NCI-H69 (cell line): Measurements from ENCODE around the gene COL20A1.

ENCODE experiments used
- DNase-seq: peaks from one replicate; lab custom pipeline; 2025; lab: John Stamatoyannopoulos, UW

Gene COL20A1

DNA sequence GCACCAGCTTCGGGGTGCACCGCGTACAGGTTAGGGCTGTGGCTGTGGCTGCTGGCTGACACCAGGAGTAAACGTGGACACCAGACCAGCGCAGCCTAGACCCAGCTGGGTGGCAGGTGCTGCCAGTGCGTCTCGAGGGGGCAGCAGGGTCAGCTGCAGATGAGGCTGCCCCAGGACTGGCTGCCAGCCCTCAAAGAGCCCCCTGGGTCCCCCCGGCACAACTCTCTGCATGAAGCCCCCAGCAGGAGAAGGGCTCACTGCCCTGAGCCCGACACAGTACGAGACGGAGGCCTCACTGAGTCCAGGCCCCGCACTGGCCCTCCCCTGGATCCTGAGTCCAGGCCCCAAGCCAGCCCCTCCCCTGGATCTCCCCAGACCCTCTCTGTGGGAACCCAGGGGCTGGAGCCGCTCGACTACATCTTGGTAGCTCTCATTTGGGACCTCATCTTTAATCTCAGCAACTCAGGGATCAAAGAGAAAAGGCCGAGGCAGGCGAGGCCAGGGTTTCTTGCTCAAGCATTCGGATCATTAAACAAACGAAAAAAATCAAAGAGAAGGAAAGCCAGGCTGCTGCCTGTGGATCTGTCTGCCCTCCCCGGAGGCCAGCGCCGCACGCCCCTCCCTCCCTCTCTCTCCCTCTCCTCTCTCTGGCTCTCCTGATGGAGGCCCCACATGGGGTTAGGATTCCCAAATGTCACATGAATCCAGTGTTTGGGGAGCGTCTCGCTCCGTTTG, 31.8 kb upstream of the COL20A1 start:
- DNase-seq, result no peak

- no peak for DNase-seq
Observed at GRCh38 chr20:63261795-63262528, 31.0 kb upstream of the COL20A1 start.

DNA sequence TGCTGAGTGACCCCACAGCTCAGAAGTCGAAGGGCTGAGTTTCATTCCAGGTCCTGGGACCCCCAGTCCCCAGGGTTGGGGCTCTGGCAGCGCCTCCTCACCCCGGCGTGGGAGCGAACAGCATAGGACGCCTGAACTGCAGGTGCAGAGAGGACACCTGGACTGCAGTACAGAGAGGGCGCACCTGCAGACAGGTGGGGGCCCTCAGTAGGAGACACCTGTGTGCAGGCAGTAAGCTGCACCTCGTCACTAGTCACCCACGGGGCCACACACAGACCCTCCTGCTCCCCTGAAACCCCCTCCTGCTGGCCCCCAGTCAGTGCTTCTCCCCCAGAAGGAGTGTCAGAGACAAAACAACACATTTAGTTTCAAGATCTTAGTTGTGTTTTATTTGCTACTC, 30.1 kb upstream of the COL20A1 start:
- no peak for DNase-seq

- DNase-seq, result no peak
Observed at GRCh38 chr20:63264000-63264399, 29.0 kb upstream of the COL20A1 start.

- DNase-seq, result no peak
Observed at GRCh38 chr20:63264519-63264918, 28.5 kb upstream of the COL20A1 start.

DNA sequence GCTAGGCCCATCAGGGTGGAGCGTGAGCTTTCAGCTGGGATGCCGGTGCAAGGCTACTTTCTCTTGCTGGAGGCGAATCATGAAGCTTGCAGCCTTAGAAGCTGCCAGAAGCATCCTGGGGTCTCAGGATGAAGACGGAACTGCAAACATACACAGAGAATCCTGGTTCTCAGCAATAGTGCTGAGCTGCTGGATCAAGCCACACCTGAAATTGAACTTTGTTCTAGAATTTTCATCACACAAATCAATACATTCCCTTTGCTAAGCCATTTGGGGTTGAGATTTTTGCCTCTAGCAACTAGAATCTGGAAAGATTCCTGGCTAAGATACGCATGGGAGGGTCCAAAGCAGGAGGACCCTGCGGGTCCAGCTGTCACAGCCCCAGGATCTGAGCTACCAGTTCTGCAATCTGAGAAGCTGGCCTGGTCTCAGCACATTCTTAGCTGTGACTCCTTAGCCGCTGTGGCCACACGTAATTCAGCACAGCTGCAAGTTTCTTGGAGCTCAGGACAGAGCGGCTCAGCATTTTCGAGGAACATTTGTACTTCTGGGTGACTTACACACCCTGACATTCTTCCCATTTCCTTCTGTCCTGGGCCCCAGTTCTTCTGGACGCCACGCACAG, 27.0 kb upstream of the COL20A1 start:
- no peak for DNase-seq

- no peak for DNase-seq
Observed at GRCh38 chr20:63267691-63268090, 25.3 kb upstream of the COL20A1 start.

DNA sequence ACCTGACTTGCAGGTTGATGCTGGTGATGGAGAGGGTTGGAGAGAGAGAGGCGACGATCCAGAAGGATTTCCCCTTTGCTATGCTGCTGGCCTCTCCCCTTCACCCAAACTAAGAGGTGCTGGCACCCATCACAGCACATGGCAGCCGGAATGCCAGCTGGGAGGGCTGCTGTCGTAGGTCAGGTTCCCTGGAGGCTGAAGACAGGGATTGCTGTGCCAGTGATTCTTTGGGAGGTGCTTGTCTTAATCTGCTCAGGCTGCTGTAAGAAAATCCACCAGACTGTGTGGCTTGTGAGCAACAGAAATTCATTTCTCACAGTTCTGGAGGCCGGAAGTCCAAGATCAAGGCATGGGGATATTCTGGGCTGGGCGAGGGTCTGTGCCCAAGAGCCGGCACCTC, 24.7 kb upstream of the COL20A1 start:
- no peak for DNase-seq

GRCh38 chr20:63268671-63269439, 24.1 kb upstream of the COL20A1 start:
- DNase-seq, result no peak

- no peak for DNase-seq
Observed at GRCh38 chr20:63269724-63270123, 23.3 kb upstream of the COL20A1 start.

GRCh38 chr20:63270606-63271325, 22.2 kb upstream of the COL20A1 start:
- DNase-seq, result no peak

DNA sequence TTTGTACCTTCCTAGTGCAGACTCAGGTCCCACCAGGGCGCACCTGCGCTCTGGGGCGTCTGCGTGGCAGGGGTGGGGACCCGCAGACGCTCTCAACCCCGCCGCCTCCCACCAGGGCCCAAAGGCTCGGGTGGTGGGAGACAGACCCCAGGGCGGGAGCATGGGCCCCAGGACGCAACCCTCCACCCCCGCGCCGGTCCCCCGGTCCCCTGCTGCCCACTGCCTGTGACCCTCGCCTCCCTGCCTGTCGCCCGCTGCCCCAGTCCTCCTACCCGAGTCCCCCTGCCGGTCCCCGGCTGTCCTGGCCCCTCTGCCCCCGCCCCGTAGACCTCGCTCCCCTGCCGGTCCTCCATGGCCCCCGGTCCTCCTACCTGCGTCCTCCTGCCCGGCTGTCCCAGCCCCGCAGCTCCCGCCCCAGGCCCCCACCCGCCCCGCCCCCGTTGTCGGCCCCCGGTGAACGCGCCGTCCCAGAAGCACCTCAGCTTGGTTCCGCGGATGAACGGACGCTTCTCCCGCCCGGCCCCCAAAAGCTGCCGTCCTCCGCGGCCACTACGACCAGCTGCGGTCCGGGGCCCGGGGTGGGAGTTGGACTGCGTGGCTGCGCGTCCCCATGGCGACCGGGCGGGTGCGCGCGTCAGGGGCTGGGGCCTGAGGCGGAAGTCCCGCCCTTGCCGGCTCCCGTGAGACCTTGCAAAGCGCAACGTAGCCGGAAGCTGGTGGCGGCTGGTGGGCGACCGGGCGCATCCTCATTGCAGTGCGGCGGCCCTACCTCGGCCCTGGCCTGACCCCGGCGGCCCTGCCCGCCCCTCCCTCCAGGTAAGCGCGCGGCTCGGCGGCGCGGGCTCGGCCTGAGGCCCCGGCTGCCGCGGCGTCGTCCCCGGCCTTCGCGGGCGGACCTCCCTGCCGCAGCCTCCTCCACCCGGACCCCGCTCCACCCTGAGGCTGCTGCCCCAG, 20.6 kb upstream of the COL20A1 start, which contains the start of gene ARFGAP1:
Gene ARFGAP1, plus strand, starts transcription at position 709 of the 954 bp plus-strand sequence. CDS start 2,768 bp downstream, outside the sequence.
- DNase-seq, result peak; percentile 88

- DNase-seq, result no peak
Observed at GRCh38 chr20:63273059-63273579, 19.9 kb upstream of the COL20A1 start.

DNA sequence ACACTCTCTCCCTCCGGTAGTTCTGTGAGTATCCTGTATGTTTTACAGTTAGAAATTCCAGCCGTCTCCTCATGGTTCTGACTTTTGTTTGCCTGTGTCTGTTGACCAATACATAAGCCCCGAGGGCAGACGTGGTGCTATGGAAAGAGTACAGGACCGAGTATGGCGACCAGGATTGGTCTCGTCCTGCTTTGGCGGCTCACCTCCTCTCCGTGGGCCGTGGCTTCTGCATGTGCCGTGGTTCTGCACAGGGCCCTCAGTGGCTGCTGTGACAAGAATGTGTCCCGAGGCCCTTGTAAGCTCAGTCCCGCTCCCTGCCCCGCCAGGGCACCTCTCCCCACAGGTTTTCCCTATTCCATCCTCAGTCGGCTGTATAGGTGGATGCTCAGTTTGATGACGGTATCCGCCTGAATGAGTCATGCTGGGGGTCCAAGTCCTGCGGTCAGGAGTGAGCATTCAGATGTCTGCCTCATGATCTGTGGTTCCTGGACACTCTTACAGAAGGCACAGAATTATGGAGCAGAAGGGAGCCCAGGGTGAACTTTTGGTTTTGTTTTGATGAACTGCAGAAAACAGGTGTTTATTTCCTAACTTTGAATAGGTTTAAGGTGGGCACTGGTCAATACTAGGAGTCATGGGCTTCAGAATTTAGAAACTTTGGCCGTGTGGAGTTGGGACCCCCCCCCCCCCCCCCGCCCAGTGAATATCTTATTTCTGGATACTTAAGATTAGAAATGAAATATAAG, 19.2 kb upstream of the COL20A1 start:
- peak; percentile 10 for DNase-seq

DNA sequence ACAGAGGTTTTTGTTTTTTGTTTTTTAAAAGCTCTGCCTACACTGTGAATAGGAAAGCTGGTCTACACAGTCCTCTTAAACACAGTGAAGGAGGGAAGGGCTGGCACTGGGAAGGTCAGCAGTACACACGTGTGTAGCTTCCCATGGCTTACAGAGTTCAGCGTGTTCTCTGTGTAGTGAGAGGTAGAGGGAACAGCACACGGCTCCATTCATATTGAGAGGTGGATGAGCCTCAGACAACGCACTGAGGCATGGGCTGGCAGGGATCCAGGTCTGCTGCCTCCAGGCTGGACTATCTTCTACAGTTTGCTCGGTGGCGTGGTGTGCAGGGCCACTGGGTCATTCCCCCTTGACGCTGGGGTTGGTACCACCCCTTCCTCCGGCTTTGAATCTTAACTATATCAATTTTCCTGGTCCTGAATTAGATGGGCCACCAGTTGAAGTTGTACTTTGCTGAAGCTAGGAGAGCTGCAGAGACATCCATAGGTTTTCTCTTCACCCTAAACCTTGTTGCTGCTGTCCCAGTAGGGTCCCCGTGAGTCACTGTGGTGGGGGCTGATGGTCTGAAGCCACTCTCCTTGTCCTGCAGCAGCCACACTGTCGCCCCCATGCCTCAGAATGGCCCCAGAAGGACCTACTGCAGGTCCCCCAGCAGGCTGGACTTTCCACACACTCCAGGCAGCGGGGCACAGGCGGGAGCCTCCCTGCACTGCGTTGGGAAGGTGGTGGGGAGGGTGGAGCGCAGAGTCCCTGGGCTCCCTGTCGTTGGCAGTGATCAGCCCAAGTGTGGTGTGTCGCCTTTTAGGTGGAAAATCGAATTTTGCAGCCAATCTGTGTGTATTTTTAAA, 18.4 kb upstream of the COL20A1 start:
- DNase-seq, result no peak

DNA sequence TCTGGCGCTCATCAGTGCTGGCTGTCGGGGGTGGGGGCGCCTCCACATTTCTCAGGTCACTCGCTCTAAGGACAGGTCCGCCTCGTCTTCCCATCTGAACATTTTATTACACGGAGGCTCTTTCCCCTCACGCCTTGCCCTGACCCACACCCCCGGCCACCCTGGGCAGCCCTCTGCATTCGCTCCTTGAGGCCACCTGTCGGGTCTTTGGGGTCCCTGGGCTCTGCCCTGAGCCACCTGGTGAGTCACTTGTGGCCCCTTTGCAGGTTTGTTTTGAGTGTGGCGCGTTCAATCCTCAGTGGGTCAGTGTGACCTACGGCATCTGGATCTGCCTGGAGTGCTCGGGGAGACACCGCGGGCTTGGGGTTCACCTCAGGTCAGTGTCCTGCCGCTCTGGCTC, 17.2 kb upstream of the COL20A1 start:
- no peak for DNase-seq

DNA sequence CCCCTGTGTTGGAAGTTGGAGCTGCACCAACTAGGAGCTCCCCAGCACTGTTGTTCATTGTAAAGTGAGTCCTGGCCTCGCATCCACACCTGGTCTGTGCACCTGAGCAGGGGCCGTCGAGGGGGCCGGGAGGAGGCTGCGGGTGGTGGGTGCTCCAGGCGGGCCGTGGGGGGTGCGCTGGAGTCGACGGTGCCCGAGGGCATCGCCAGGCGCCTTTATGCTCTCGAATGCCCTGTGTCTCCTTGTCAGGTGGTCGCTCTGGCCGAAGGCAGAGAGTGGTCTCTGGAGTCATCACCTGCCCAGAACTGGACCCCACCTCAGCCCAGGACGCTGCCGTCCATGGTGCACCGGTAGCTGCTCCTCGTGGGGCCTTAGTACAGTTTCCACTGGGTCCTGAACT, 16.0 kb upstream of the COL20A1 start:
- DNase-seq, result no peak

DNA sequence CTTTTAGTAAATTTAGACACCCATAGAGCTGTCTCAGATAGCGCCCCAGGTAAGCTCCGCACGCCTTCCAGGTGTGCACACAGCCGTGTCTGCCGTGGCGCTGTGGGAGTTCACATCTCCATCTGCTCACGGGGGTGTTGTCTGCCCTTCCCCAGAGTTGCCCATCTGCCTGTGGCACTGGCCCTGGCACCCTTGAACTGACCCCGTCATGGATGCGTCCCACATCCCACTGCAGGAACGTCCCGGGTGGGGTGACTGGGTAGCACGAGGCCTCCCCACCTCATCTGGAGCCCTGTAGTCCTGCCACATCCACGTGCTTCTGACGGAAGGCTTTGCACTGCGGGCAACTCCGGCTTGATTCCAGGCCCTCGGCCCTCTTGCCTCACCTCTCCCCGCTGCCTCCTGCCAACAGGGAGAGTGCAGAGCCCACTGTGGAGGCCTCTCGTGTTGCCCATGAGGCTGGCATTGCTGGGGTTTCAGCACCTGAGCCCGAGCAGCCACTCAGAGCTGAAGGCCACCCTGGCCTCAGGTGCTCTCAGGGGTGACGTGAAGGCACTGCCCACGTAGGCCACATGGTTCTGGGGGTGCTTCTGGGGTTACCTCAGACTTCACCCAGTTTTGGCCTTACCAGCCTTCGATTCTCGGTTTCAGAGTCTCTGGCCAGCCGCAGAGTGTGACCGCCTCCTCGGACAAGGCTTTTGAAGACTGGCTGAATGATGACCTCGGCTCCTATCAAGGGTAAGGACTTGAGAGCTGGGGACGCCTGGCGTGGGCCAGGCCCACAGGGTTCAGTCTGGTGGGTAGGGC, 15.3 kb upstream of the COL20A1 start:
- DNase-seq, result no peak
